Stimulated activated CD8-positive, alpha-beta memory T cell treated with anti-CD3 and anti-CD28 coated beads, Interleukin-15, amount 100 ng/mL, for 4 hours (primary cell): ENCODE measurements around the gene PARD3B.

Source experiments
- DNase-seq, 2 donors: peaks; one replicate each; pipeline ENCODE4 v3.0.0-alpha.2; 2020; ENCODE audit warnings: low read depth in 2 of 2

Gene PARD3B

GRCh38 chr2:204655101-204655500, 109.8 kb downstream of the PARD3B start:
- DNase-seq: no peak

GRCh38 chr2:204655626-204656025, 110.4 kb downstream of the PARD3B start:
- DNase-seq: no peak

- DNase-seq: no peak
Observed at GRCh38 chr2:204657024-204657423, 111.7 kb downstream of the PARD3B start.

GRCh38 chr2:204662956-204663355, 117.7 kb downstream of the PARD3B start:
- no peak for DNase-seq

- DNase-seq: no peak
Observed at GRCh38 chr2:204663816-204664425, 118.6 kb downstream of the PARD3B start.

GRCh38 chr2:204664708-204665121, 119.4 kb downstream of the PARD3B start:
- no peak for DNase-seq

GRCh38 chr2:204665207-204665606, 119.9 kb downstream of the PARD3B start:
- no peak for DNase-seq

GRCh38 chr2:204665771-204666170, 120.5 kb downstream of the PARD3B start:
- DNase-seq: no peak

GRCh38 chr2:204667990-204668389, 122.7 kb downstream of the PARD3B start:
- no peak for DNase-seq

- DNase-seq: no peak
Observed at GRCh38 chr2:204669382-204669781, 124.1 kb downstream of the PARD3B start.

GRCh38 chr2:204670124-204670523, 124.8 kb downstream of the PARD3B start:
- DNase-seq: no peak

- DNase-seq: no peak
Observed at GRCh38 chr2:204670756-204671155, 125.5 kb downstream of the PARD3B start.

GRCh38 chr2:204672772-204673171, 127.5 kb downstream of the PARD3B start:
- no peak for DNase-seq

- DNase-seq: no peak
Observed at GRCh38 chr2:204673877-204674276, 128.6 kb downstream of the PARD3B start.

- DNase-seq: no peak
Observed at GRCh38 chr2:204678031-204678430, 132.8 kb downstream of the PARD3B start.

GRCh38 chr2:204680576-204680975, 135.3 kb downstream of the PARD3B start:
- no peak for DNase-seq

- DNase-seq: no peak
Observed at GRCh38 chr2:204681412-204681811, 136.1 kb downstream of the PARD3B start.

- no peak for DNase-seq
Observed at GRCh38 chr2:204683384-204683783, 138.1 kb downstream of the PARD3B start.

GRCh38 chr2:204686406-204686805, 141.1 kb downstream of the PARD3B start:
- DNase-seq: no peak

GRCh38 chr2:204687776-204688175, 142.5 kb downstream of the PARD3B start:
- no peak for DNase-seq

GRCh38 chr2:204691911-204692510, 146.7 kb downstream of the PARD3B start:
- no peak for DNase-seq

- DNase-seq: no peak
Observed at GRCh38 chr2:204692790-204693189, 147.5 kb downstream of the PARD3B start.

- no peak for DNase-seq
Observed at GRCh38 chr2:204693262-204693661, 148.0 kb downstream of the PARD3B start.

- no peak for DNase-seq
Observed at GRCh38 chr2:204695506-204695905, 150.2 kb downstream of the PARD3B start.
